ENCODE measurements around the gene ESPNL. TPM values are rescaled to one million over a fixed set of nuclear protein-coding genes. Genes with fewer than 3 reads are reported as not detected.

ESPNL gene
- total RNA-seq, 3 donors from 2014 or later, result 0.23 to 0.63 (median 0.47) TPM

- no peak for TF ChIP-seq CTCF (IDR thresholded peaks at IDR 0.05)
- no peak for DNase-seq
- Histone ChIP-seq H3K9me3 (no peaks in the 10 kb centered on the region), H3K4me1 (ENCODE audit: low read depth) (no peaks in the 10 kb centered on the region), H3K4me3 (no peak overlapping the region), H3K36me3 (ENCODE audit: low read depth) (no peaks in the 10 kb centered on the region)
- ATAC-seq, result no peak
- intact Hi-C loops (cut with DNase I, micrococcal nuclease), result no loop called here
These were observed 24.7 kb upstream of the ESPNL start for GRCh38 chr2:238075397-238075796.

GRCh38 chr2:238077292-238077691 lies 22.8 kb upstream of the ESPNL start:
- no peaks in the 10 kb centered on the region for H3K9me3 ChIP-seq
- DNase-seq (no peak), ATAC-seq (no peak)
- H3K36me3 ChIP-seq (ENCODE audit: low read depth), result no peaks in the 10 kb centered on the region
- no peak overlapping the region for H3K4me3 ChIP-seq
- TF ChIP-seq CTCF (IDR thresholded peaks at IDR 0.05), result no peak
- no peaks in the 10 kb centered on the region for H3K4me1 ChIP-seq (ENCODE audit: low read depth)
- intact Hi-C loops (cut with DNase I, micrococcal nuclease), result no loop called here

- Histone ChIP-seq H3K36me3 (ENCODE audit: low read depth) (no peaks in the 10 kb centered on the region), H3K4me3 (no peak overlapping the region), H3K9me3 (no peaks in the 10 kb centered on the region), H3K4me1 (ENCODE audit: low read depth) (no peaks in the 10 kb centered on the region)
- ATAC-seq, result no peak
- no peak for TF ChIP-seq CTCF (IDR thresholded peaks at IDR 0.05)
- intact Hi-C loops (cut with DNase I, micrococcal nuclease), result no loop called here
- DNase-seq, result no peak
These were observed 20.2 kb upstream of the ESPNL start for GRCh38 chr2:238079874-238080327.

GRCh38 chr2:238080518-238080917 lies 19.6 kb upstream of the ESPNL start:
- DNase-seq, result no peak
- intact Hi-C loops (cut with DNase I, micrococcal nuclease), result no loop called here

GRCh38 chr2:238081150-238081549 lies 19.0 kb upstream of the ESPNL start:
- Histone ChIP-seq H3K9me3 (no peaks in the 10 kb centered on the region), H3K4me1 (ENCODE audit: low read depth) (no peaks in the 10 kb centered on the region), H3K4me3 (no peak overlapping the region), H3K36me3 (ENCODE audit: low read depth) (no peaks in the 10 kb centered on the region)
- no peak for DNase-seq
- ATAC-seq, result no peak
- TF ChIP-seq CTCF (IDR thresholded peaks at IDR 0.05), result no peak
- intact Hi-C loops (cut with DNase I, micrococcal nuclease), result no loop called here

More at GRCh38 chr2:238080518-238080917, 19.6 kb upstream of the ESPNL start:
- Histone ChIP-seq H3K4me3 (no peak overlapping the region), H3K36me3 (ENCODE audit: low read depth) (no peaks in the 10 kb centered on the region), H3K4me1 (ENCODE audit: low read depth) (no peaks in the 10 kb centered on the region), H3K9me3 (no peaks in the 10 kb centered on the region)
- ATAC-seq, result no peak
- no peak for TF ChIP-seq CTCF (IDR thresholded peaks at IDR 0.05)

GRCh38 chr2:238081561-238081960 lies 18.6 kb upstream of the ESPNL start:
- Histone ChIP-seq H3K4me1 (ENCODE audit: low read depth) (no peaks in the 10 kb centered on the region), H3K36me3 (ENCODE audit: low read depth) (no peaks in the 10 kb centered on the region), H3K9me3 (no peaks in the 10 kb centered on the region), H3K4me3 (no peak overlapping the region)
- DNase-seq, result no peak
- no peak for TF ChIP-seq CTCF (IDR thresholded peaks at IDR 0.05)
- intact Hi-C loops (cut with DNase I, micrococcal nuclease), result no loop called here
- ATAC-seq, result no peak

Data from mucosa of descending colon (tissue), 3 donors.